Epithelial cell of alveolus of lung (primary cell): Measurements from ENCODE around the gene AIFM1. TPM values are rescaled to one million over a fixed set of nuclear protein-coding genes. Genes with fewer than 3 reads are reported as not detected.

Experiments
- total RNA-seq: library from RNA; depleted of rRNA; stranded (reverse); fragments of >200 nt; gene quantifications from 2 replicates; pipeline ENCODE4 v1.2.1, GENCODE V29; 2015

Gene AIFM1
- total RNA-seq: 14.6 and 18.3 TPM in 2 replicates

DNA sequence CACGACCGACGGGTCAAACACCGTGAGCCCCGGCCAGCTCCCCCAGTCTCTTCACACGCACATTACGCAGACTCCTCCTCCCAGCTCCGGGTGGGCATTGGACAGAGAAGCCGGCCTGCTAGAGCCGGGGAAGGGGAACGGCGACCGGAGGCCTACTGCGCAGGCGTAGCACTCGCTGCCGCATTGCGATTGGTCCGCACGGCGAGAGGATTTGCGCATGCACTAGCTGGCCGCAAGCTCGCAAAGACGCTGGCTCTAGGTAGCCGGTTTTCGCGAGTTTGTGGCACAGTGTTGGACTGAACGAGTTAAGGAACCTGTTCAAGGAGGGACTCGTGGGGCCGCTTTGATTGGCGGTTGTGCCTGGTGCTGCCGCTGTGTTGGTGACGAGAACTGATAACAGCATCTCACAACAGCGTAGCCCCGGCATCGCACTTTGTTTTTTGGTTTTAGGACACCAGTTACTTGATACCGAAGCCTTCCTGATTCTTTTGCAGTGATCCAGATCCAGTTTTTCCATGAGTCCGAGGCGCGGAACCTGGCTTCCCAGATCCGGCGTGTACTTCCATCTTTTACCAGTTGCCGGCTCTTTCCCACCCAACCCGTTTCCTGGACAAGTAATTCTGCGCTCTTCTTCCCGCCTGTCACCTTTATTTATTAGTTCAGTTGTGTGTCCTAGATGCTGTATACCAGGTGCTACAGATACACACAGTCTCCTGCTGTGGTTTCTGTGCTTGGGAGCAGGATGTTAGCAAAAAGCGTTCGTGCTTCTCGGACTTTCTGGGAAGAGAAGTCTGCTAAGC is at the start of gene AIFM1:
Gene AIFM1 (minus strand): TSS at position 139 of the 800 bp plus-strand sequence. CDS start 185 bp downstream, outside the sequence.

DNA sequence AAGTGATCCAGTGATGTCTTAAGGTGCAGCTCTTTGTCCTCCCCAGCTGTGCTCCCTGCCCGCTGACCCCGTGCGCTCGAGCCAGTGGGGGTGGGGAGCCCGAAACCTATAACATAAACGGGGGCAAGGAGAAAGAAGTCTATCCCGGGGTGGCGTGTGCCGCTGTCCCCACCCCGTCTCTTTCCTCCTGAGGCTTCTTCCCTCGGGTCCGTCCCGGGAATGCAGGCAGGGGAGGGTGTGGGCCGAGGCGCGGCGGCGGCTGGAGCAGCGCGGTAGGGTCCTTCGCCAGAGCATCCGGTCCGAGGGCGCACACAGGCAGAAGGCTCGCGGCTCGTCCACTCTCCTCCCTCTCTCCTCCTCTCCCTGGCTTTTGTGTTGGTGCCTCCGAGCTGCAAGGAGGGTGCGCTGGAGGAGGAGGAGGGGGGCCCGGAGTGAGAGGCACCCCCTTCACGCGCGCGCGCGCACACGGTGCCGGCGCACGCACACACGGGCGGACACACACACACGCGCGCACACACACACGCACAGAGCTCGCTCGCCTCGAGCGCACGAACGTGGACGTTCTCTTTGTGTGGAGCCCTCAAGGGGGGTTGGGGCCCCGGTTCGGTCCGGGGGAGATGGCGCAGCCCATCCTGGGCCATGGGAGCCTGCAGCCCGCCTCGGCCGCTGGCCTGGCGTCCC is 5.9 kb upstream of the AIFM1 start, which contains the start of gene RAB33A:
Gene RAB33A (plus strand): TSS at position 517 of the 681 bp plus-strand sequence. CDS start 101 bp downstream, at position 618.

DNA sequence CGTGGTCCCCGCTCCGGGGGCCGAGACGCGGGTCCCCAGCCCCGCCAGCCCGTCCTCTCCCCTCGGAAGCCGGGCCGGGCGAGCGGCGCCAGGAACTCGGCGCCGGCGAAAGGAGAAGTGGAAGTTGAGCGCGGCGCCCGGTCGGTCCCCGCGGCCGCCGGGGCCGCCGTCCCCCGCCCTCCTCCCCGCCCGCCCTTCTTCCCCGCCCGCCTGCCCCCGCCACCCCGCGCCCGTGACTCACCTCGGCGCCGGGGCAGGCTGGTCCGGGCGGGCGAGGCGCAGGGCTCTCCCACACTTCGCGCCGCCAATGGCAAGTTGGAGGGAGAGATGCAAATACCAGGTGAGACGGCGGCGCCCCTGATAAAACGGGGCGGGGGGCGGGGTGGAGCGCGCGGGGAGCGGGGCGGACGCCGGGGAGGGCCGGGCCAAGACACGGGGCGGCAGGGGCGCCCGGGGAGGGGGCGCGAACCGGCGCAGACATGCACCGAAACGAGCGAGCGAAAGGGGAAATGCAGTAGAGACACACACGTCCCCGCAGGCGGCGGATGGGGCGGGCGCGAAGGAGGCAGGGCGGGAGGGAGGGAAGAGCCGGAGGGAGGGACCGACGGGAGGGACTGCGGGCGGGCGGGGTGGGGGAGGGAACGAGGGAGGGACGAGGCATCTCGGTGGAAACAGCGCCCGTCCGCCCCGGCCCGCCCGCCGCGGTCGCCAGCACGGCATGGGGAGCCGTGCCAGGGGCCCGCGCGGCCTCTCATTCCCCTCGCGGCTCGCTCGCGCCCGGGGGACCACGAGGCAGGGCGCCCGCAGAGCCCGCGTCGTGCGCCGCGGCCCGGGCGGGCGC is 55.0 kb downstream of the AIFM1 start, which contains the start of gene ELF4:
Gene ELF4 (minus strand): TSS at position 119 of the 841 bp plus-strand sequence. CDS start 29,167 bp downstream, outside the sequence.

Other genes with a start within 250 kb of the AIFM1 start
- 2.5 and 13.5 TPM in 2 replicates for gene BCORL1, start 183.2 kb downstream of the AIFM1 start, total RNA-seq
- 12.5 and 18.9 TPM in 2 replicates for gene ELF4, start 55.3 kb downstream of the AIFM1 start, total RNA-seq
- gene RAB33A, start 6.1 kb upstream of the AIFM1 start, total RNA-seq: 4.8 TPM in 1 of 2 replicates, not detected in the other
- gene ZNF280C, start 103.1 kb upstream of the AIFM1 start, total RNA-seq: 4.5 and 8.3 TPM in 2 replicates
- 8.1 and 18.0 TPM in 2 replicates for gene SLC25A14, start 174.1 kb upstream of the AIFM1 start, total RNA-seq
- not detected in 2 replicates for gene GPR119, start 219.8 kb upstream of the AIFM1 start, total RNA-seq
- gene RBMX2, start 236.1 kb upstream of the AIFM1 start, total RNA-seq: 14.5 and 30.9 TPM in 2 replicates